Naive thymus-derived CD8-positive, alpha-beta T cell (primary cell): Measurements from ENCODE around the gene ING1. TPM values are rescaled to one million over a fixed set of nuclear protein-coding genes. Genes with fewer than 3 reads are reported as not detected.
"Not testable (repeated sequence)": the region's sequence is repeated elsewhere in the genome, so short reads cannot be mapped to it uniquely, and the experiment has no call there.

Source experiments
- ATAC-seq, 2 donors: fragments of 150-1000 bp; cut with Tn5 transposase in 1 of 2; sonication (Bioruptor Pico), chemical (Tn5 transposase) in 1 of 2; 1 replicate in 1 of 2; 2 replicates in 1 of 2; pipeline ENCODE4 v1.10.0; 2021; ENCODE audit warnings: mild to moderate bottlenecking in 2 of 2, moderate library complexity in 2 of 2
- POLR2A ChIA-PET: fragments of 350-600 bp; sonication (Branson Sonifier 250); formaldehyde crosslinking; loops from one replicate; lab custom pipeline; 2021; ENCODE audit warnings: antibody characterized with exemption; lab: Charles Lee
- DNase-seq, 10 donors: peaks; one replicate each; pipeline versions ENCODE4 v3.0.0 to v3.0.0-alpha.2; 2020 to 2022
- H3K27ac Mint-ChIP-seq, 10 donors: one replicate each; pipeline ENCODE4 v1.8.0; 2020 to 2022; ENCODE audit warnings: mild to moderate bottlenecking in 10 of 10, mixed read lengths in 10 of 10, moderate library complexity in 4 of 10, inconsistent platforms in 1 of 10
- H3K27me3 Mint-ChIP-seq, 5 donors: one replicate each; pipeline ENCODE4 v1.8.0; 2021 to 2022; ENCODE audit warnings: mixed read lengths in 5 of 5
- H3K36me3 Mint-ChIP-seq, 3 donors: one replicate each; pipeline ENCODE4 v1.8.0; 2020 to 2022; ENCODE audit warnings: mixed read lengths in 3 of 3, mild to moderate bottlenecking in 2 of 3, inconsistent platforms in 1 of 3
- H3K4me1 Mint-ChIP-seq, 4 donors: one replicate each; pipeline ENCODE4 v1.8.0; 2021 to 2022; ENCODE audit warnings: mixed read lengths in 4 of 4
- H3K4me3 Mint-ChIP-seq, 10 donors: one replicate each; pipeline ENCODE4 v1.8.0; 2020 to 2022; ENCODE audit warnings: mild to moderate bottlenecking in 10 of 10, mixed read lengths in 10 of 10, moderate library complexity in 6 of 10, inconsistent platforms in 1 of 10
- H3K9me3 Mint-ChIP-seq, 9 donors: one replicate each; pipeline ENCODE4 v1.8.0; 2020 to 2022; ENCODE audit warnings: mixed read lengths in 9 of 9, mild to moderate bottlenecking in 3 of 9, inconsistent platforms in 1 of 9, moderate library complexity in 1 of 9
- polyA plus RNA-seq, 3 donors: library from polyadenylated mRNA; unstranded; fragments of 300-500 nt; fragmentation: Illumina TruSeq; gene quantifications; one replicate each; pipeline ENCODE4 v1.2.3, GENCODE V29; 2021
- total RNA-seq, 8 experiments: library from RNA in 2 of 8; stranded (reverse) in 2 of 8; gene quantifications; one replicate each; pipeline ENCODE4 v1.2.3 and lab custom pipeline; 2021 to 2026

The ING1 gene
- total and polyA plus RNA-seq, 5 experiments from 2014 or later, result 7.9 to 23.9 (median 17.5) TPM

- peaks cover 0 to 34% (median 7%) of the 10 kb centered on the region in 3 donors for H3K36me3 Mint-ChIP-seq
- H3K9me3 Mint-ChIP-seq, result no peaks in the 10 kb centered on the region
- H3K27me3 Mint-ChIP-seq, result no peaks in the 10 kb centered on the region
- no peak overlapping the region for H3K4me3 Mint-ChIP-seq
- no peak for DNase-seq
- peak overlapping the region in 6 of 10 donors; percentile 25 to 80 (median 53) for H3K27ac Mint-ChIP-seq
- POLR2A ChIA-PET, result no interaction called here
- ATAC-seq, result no peak
- H3K4me1 Mint-ChIP-seq, result peaks cover 16 to 55% (median 42%) of the 10 kb centered on the region in 4 donors
Observed at GRCh38 chr13:110723598-110723997, 10.1 kb downstream of the ING1 start.

GRCh38 chr13:110726153-110726552 is 12.7 kb downstream of the ING1 start:
- not testable (repeated sequence) for DNase-seq, H3K9me3 Mint-ChIP-seq, ATAC-seq, H3K27me3 Mint-ChIP-seq
- H3K27ac Mint-ChIP-seq, result peak overlapping the region in 5 of 10 donors; percentile 48 to 85 (median 62)
- peak overlapping the region in 1 of 10 donors; percentile 18 for H3K4me3 Mint-ChIP-seq
- peaks cover 11 to 43% (median 31%) of the 10 kb centered on the region in 4 donors for H3K4me1 Mint-ChIP-seq
- POLR2A ChIA-PET, result interaction anchor here (1.0 kb wide), 1 partner anchor 11 kb away, joined by 3 read pairs; no protein-coding TSS in a partner anchor
- H3K36me3 Mint-ChIP-seq, result peaks cover 0 to 24% (median 0%) of the 10 kb centered on the region in 3 donors

DNA sequence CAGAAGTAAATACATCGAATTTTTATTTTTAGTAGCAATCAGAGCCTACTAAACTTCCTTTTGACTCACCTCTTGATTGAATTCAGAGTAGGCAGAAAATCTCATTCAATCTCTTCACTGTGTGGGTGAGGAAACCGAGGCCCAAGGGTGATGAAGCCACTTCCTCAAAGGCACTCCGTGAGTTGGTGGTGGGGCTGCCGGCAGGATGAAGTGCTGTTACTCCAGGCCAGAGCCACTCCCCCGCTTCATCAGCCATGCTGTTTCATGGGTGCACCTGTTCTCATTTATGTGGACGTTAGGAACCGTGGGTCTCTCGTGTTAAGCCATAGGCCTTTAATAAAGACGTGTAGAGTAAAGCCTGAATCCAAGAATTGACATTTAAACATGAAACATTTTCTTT is 13.2 kb downstream of the ING1 start:
- Mint-ChIP-seq H3K27ac (peak overlapping the region in 8 of 10 donors; percentile 19 to 86 (median 72)), H3K4me3 (peak overlapping the region in 3 of 10 donors; percentile 1 to 61 (median 42)), H3K36me3 (peaks cover 0 to 18% (median 0%) of the 10 kb centered on the region in 3 donors), H3K27me3 (no peaks in the 10 kb centered on the region), H3K9me3 (no peaks in the 10 kb centered on the region), H3K4me1 (peaks cover 11 to 42% (median 31%) of the 10 kb centered on the region in 4 donors)
- POLR2A ChIA-PET, result interaction anchor here (1.0 kb wide), 1 partner anchor 11 kb away, joined by 3 read pairs; no protein-coding TSS in a partner anchor
- ATAC-seq, result peak in 1 of 2 donors; percentile 53
- peak in 4 of 10 donors; percentile 12 to 35 (median 22) for DNase-seq

DNA sequence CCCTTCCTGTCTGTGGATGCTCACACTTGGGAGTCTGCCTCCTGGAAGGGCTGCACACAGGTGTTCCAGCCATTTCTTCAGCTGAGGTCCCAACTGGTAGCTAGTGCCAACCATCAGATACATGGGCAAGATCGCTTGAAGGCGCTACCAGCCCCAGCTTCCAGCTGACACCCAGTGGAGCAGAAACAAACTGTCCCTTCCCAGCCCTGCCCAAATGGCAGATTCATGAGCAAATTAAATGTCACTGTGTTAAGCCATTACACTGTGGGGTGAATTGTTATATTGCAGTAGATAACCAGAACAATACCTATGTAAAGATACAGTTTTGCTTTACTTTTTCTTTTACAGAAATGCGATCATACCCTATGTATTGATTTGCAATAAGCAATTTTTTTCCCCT is 17.6 kb downstream of the ING1 start:
- ATAC-seq (no peak), DNase-seq (no peak)
- no peak overlapping the region for H3K27ac Mint-ChIP-seq
- H3K4me3 Mint-ChIP-seq, result no peak overlapping the region
- H3K9me3 Mint-ChIP-seq, result no peaks in the 10 kb centered on the region
- H3K36me3 Mint-ChIP-seq, result peaks cover 0 to 2% (median 0%) of the 10 kb centered on the region in 3 donors
- H3K4me1 Mint-ChIP-seq, result peaks cover 8 to 23% (median 15%) of the 10 kb centered on the region in 4 donors
- POLR2A ChIA-PET, result interaction anchor here (1.0 kb wide), 1 partner anchor 15 kb away, joined by 3 read pairs; no protein-coding TSS in a partner anchor
- H3K27me3 Mint-ChIP-seq, result no peaks in the 10 kb centered on the region

DNA sequence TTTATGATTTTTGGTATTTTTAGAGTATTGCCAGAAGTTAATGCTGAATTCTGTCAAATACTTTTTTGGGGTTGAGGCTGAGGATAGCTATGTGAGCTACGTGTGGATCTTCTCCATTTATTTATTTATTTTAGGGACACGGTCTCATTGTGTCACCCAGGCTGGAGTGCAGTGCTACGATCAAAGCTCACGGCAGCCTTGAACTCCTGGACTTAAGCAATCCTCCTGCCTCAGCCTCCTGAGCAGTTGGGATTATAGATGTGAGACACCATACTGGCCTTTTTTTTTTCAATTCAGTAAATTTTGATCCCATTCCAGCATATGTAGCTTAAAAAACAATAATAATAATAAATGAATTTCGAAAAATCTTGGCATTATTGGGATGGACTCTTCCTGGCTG is 21.1 kb downstream of the ING1 start:
- no peaks in the 10 kb centered on the region for H3K27me3 Mint-ChIP-seq
- no peak overlapping the region for H3K27ac Mint-ChIP-seq
- H3K36me3 Mint-ChIP-seq, result peaks cover 0 to 10% (median 0%) of the 10 kb centered on the region in 3 donors
- no peak for DNase-seq
- H3K4me3 Mint-ChIP-seq, result no peak overlapping the region
- ATAC-seq, result no peak
- peaks cover 0 to 8% (median 0%) of the 10 kb centered on the region in 9 donors for H3K9me3 Mint-ChIP-seq
- POLR2A ChIA-PET, result interaction anchor here (0.7 kb wide), 1 partner anchor 112 kb away, joined by 3 read pairs; no protein-coding TSS in a partner anchor
- H3K4me1 Mint-ChIP-seq, result peaks cover 0 to 3% (median 1%) of the 10 kb centered on the region in 4 donors

- POLR2A ChIA-PET, result no interaction called here
- Mint-ChIP-seq H3K4me1 (peaks cover 0 to 3% (median 0%) of the 10 kb centered on the region in 4 donors), H3K36me3 (peaks cover 0 to 14% (median 2%) of the 10 kb centered on the region in 3 donors), H3K9me3 (peaks cover 0 to 9% (median 0%) of the 10 kb centered on the region in 9 donors), H3K27ac (peak overlapping the region in 1 of 10 donors; percentile 69), H3K4me3 (no peak overlapping the region), H3K27me3 (no peaks in the 10 kb centered on the region)
- DNase-seq (no peak), ATAC-seq (no peak)
Observed at GRCh38 chr13:110737555-110737954, 24.1 kb downstream of the ING1 start.

DNA sequence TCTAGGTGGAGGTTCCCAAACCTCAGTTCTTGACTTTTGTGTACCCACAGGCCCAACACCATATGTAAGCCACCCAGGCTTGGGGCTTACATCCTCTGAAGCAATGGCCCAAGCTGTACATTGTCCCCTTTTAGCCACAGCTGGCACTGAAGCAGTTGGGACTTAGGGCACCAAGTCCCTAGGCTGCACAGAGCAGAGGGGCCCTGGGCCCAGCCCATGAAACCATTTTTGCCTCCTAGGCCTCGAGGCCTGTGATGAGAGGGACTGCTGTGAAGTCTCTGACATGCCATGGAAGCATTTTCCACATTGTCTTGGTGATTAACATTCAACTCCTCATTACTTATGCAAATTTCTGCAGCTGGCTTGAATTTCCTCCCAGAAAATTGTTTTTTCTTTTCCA is 30.2 kb downstream of the ING1 start:
- Mint-ChIP-seq H3K27me3 (peaks cover 0 to 2% (median 0%) of the 10 kb centered on the region in 5 donors), H3K36me3 (peaks cover 4 to 18% (median 15%) of the 10 kb centered on the region in 3 donors), H3K9me3 (peaks cover 0 to 21% (median 10%) of the 10 kb centered on the region in 9 donors), H3K27ac (no peak overlapping the region), H3K4me1 (no peaks in the 10 kb centered on the region), H3K4me3 (no peak overlapping the region)
- no peak for DNase-seq
- POLR2A ChIA-PET, result no interaction called here
- no peak for ATAC-seq

DNA sequence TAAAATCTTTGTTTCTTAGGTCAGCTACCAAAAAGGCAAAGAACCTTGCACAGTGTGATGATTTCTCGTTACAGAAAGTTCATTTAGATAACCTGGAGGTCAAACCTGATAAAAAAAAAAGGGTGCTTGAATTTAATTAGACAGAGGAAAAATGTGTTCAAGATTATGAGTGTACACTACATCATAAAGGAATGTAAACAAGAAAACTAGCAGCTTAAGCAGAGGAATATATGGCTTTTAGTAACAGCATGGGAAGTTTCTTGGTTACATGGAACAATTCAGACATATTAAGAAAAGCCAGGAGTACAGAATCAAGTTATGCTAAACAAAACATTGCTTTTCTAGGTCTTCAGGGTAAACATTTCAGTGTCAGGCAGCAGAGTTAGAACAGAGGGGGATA is 32.9 kb downstream of the ING1 start:
- H3K9me3 Mint-ChIP-seq, result peaks cover 0 to 25% (median 13%) of the 10 kb centered on the region in 9 donors
- DNase-seq (no peak), ATAC-seq (no peak)
- H3K4me1 Mint-ChIP-seq, result no peaks in the 10 kb centered on the region
- H3K27ac Mint-ChIP-seq, result no peak overlapping the region
- POLR2A ChIA-PET, result no interaction called here
- H3K36me3 Mint-ChIP-seq, result peaks cover 9 to 23% (median 21%) of the 10 kb centered on the region in 3 donors
- no peak overlapping the region for H3K4me3 Mint-ChIP-seq
- peaks cover 0 to 2% (median 0%) of the 10 kb centered on the region in 5 donors for H3K27me3 Mint-ChIP-seq

GRCh38 chr13:110748271-110748670 is 34.8 kb downstream of the ING1 start:
- H3K27ac Mint-ChIP-seq, result no peak overlapping the region
- H3K36me3 Mint-ChIP-seq, result peaks cover 9 to 22% (median 21%) of the 10 kb centered on the region in 3 donors
- no peaks in the 10 kb centered on the region for H3K4me1 Mint-ChIP-seq
- DNase-seq (no peak), ATAC-seq (no peak)
- H3K27me3 Mint-ChIP-seq, result peaks cover 0 to 2% (median 0%) of the 10 kb centered on the region in 5 donors
- H3K4me3 Mint-ChIP-seq, result no peak overlapping the region
- H3K9me3 Mint-ChIP-seq, result peaks cover 0 to 15% (median 10%) of the 10 kb centered on the region in 9 donors
- POLR2A ChIA-PET, result no interaction called here

DNA sequence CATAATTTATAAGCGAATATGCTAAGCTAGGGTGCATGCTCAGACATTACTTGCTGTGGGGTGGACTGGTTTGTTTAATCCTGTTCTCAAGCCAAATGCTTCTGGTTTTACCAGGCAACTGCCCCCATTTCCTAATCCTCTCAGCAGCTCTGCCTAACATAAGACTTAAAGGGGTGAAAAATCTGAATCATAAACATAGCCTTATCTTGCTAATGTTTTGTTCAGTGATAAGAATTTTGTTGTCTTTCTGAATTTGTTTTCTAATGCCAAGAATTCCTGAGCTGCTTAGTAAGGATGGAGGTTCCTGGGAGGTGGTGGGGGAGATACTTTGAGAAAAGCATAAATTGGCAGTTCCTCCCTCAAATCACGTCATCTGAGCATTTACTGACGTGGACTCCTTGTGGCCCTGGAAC is 42.7 kb downstream of the ING1 start:
- DNase-seq (no peak), ATAC-seq (no peak)
- Mint-ChIP-seq H3K4me3 (no peak overlapping the region), H3K36me3 (peaks cover 0 to 10% (median 3%) of the 10 kb centered on the region in 3 donors), H3K27ac (no peak overlapping the region), H3K27me3 (peaks cover 0 to 21% (median 9%) of the 10 kb centered on the region in 5 donors), H3K9me3 (peaks cover 0 to 3% (median 0%) of the 10 kb centered on the region in 9 donors), H3K4me1 (no peaks in the 10 kb centered on the region)
- POLR2A ChIA-PET, result no interaction called here

GRCh38 chr13:110757296-110757695 is 43.8 kb downstream of the ING1 start:
- POLR2A ChIA-PET, result no interaction called here
- no peak for DNase-seq
- Mint-ChIP-seq H3K4me1 (no peaks in the 10 kb centered on the region), H3K9me3 (peaks cover 0 to 2% (median 0%) of the 10 kb centered on the region in 9 donors), H3K27ac (no peak overlapping the region), H3K36me3 (peaks cover 0 to 7% (median 0%) of the 10 kb centered on the region in 3 donors), H3K27me3 (peaks cover 0 to 21% (median 10%) of the 10 kb centered on the region in 5 donors), H3K4me3 (no peak overlapping the region)
- no peak for ATAC-seq

DNA sequence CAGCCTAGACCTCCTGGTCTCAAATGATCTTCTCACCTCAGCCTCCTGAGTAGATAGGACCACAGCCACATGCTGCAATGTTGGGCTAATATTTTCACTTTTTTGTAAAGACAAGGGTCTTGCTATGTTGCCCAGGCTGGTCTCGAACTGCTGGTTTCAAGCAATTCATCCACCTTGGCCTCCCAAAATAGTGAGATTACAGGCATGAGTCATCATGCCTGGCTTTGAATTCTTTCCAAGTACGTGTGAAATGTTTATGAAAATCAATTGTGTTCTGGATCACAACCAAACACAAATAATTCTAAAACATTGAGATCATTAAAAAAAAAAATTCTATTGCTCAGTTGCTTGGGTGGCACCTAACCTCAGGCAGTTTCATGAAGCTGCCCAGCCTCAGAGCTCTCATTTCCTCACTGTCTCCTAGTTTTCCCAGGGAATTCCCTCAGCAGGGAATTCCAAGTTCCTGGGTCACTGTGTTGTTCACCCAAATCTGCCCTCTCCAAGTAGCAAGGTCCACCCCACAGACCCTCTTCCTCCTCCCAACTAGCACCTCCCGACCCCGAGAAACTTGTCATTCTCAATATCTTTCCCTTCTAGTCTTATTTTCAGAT is 44.8 kb downstream of the ING1 start:
- ATAC-seq (no peak), DNase-seq (no peak)
- Mint-ChIP-seq H3K9me3 (peaks cover 0 to 2% (median 0%) of the 10 kb centered on the region in 9 donors), H3K27ac (no peak overlapping the region), H3K4me1 (no peaks in the 10 kb centered on the region), H3K4me3 (no peak overlapping the region), H3K36me3 (peaks cover 0 to under 1% (median 0%) of the 10 kb centered on the region in 3 donors), H3K27me3 (peaks cover 0 to 22% (median 10%) of the 10 kb centered on the region in 5 donors)
- POLR2A ChIA-PET, result no interaction called here

DNA sequence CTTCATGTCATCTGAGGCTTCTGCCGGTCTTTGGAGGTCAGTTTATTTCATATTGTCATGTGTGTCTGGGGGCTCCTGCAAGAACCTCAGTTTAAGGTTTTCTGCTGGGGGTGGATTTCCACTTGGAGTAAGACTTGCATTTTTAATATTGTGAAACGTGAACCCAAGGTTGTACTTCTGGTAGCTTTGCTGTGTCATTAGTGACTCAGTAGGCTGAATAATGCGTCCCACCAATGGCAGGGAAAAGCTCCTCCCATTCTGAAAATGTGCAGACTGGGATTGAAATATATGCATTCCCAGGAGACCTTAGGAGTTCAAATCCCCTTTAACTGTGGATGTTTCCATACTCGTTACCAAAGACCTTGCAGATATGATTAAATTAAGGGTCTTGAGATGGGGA is 46.2 kb downstream of the ING1 start:
- Mint-ChIP-seq H3K36me3 (peaks cover 0 to 4% (median 0%) of the 10 kb centered on the region in 3 donors), H3K4me3 (no peak overlapping the region), H3K9me3 (peaks cover 0 to 5% (median 0%) of the 10 kb centered on the region in 9 donors), H3K27ac (no peak overlapping the region), H3K27me3 (peaks cover 0 to 30% (median 18%) of the 10 kb centered on the region in 5 donors), H3K4me1 (peaks cover 0 to 3% (median 0%) of the 10 kb centered on the region in 4 donors)
- ATAC-seq (no peak), DNase-seq (no peak)
- POLR2A ChIA-PET, result no interaction called here
